HepG2 (cell line): ENCODE results near the gene OTX1.

Experiments used
- BORCS8-MEF2B ChIP-seq: sonication (generic); formaldehyde crosslinking; IDR thresholded peaks from 2 replicates; pipeline ENCODE4 v1.8.0; 2022; ENCODE audit warnings: mild to moderate bottlenecking, missing genetic modification reagents
- FOSL1 ChIP-seq: sonication (generic); formaldehyde crosslinking; IDR thresholded peaks from 2 replicates; pipeline ENCODE4 v1.9.0; 2021; ENCODE audit warnings: missing genetic modification reagents, borderline replicate concordance
- NR3C1 ChIP-seq: sonication (generic); formaldehyde crosslinking; IDR thresholded peaks from 2 replicates; pipeline ENCODE4 v1.4.0; 2020; ENCODE audit warnings: missing genetic modification reagents
- PBX3 ChIP-seq: sonication (generic); formaldehyde crosslinking; IDR thresholded peaks from 2 replicates; pipeline ENCODE4 v1.8.1; 2023; ENCODE audit warnings: missing genetic modification reagents, inconsistent platforms, borderline replicate concordance
- RFX5 ChIP-seq: IDR thresholded peaks from 2 replicates; pipeline ENCODE4 v1.6.1; 2011; ENCODE audit warnings: low read depth, low read length, improper control_type of control experiment
- SOX6 ChIP-seq, 2 experiments: fragments of 450-650 bp in 1 of 2; sonication (generic) in 1 of 2; formaldehyde crosslinking in 1 of 2; IDR thresholded peaks; 2 replicates each; pipeline versions ENCODE4 v1.4.0 to v1.6.1; 2017 to 2020; ENCODE audit warnings: antibody characterized with exemption in 1 of 2, mild to moderate bottlenecking in 1 of 2, missing genetic modification reagents in 1 of 2
- ZBTB7A ChIP-seq: sonication (generic); formaldehyde crosslinking; IDR thresholded peaks from 2 replicates; pipeline ENCODE4 v1.8.0; 2022; ENCODE audit warnings: mild to moderate bottlenecking, missing genetic modification reagents
- ZNF274 ChIP-seq: sonication (generic); formaldehyde crosslinking; IDR thresholded peaks from 2 replicates; pipeline ENCODE4 v1.5.1; 2020; ENCODE audit warnings: mild to moderate bottlenecking, missing genetic modification reagents
- ZNF792 ChIP-seq: IDR thresholded peaks from 2 replicates; pipeline ENCODE4 v1.6.1; 2016

GRCh38 chr2:63034526-63034925, 16.1 kb upstream of the OTX1 start:
- TF ChIP-seq SOX6 (IDR thresholded peaks at IDR 0.05) (no peak), SOX6 (CRISPR knock-in tag; IDR thresholded peaks at IDR 0.05) (no peak), ZNF274 (CRISPR knock-in tag) (no peak), ZNF792 (CRISPR knock-in tag) (no peak), ZBTB7A (CRISPR knock-in tag) (no peak), NR3C1 (CRISPR knock-in tag) (no peak), BORCS8-MEF2B (CRISPR knock-in tag) (no peak), PBX3 (CRISPR knock-in tag) (no peak), FOSL1 (CRISPR knock-in tag) (no peak), RFX5 (no peak)
